ENCODE results near the gene CYBRD1. TPM values are rescaled to one million over a fixed set of nuclear protein-coding genes. Genes with fewer than 3 reads are reported as not detected.

The CYBRD1 gene
- total and polyA plus RNA-seq, 12 donors, result 17.6 to 346 (median 217) TPM

DNA sequence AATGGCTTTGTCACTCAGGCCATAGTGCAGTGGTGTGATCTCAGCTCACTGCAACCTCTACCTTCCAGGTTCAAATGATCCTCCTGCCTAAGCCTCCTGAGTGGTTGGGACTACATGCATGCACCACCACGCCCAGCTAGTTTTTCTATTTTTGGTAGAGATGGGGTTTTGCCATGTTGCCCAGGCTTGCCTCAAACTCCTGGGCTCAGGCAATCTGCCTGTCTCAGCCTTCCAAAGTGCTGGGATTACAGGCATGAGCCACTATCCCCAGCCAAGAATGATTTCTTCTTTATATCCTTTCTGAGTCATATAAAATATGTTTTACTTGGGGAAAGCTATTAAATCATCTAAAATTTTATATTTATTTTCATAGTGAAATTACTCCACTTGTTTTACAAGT is 61.3 kb downstream of the CYBRD1 start:
- Histone ChIP-seq H3K4me1 (replicated peaks in 1 of 2) (no peaks in the 10 kb centered on the region), H3K27me3 (no peaks in the 10 kb centered on the region), H3K9me3 (replicated peaks in 1 of 3) (no peaks in the 10 kb centered on the region), H3K36me3 (replicated peaks in 1 of 2) (no peaks in the 10 kb centered on the region), H3K27ac (no peak overlapping the region), H3K4me3 (no peak overlapping the region)
- no peak for DNase-seq
- 81 to 100% (median 83%) methylated on average over 1 of the region's 1 CpG for WGBS, 4 donors
- TF ChIP-seq, protein P1, sequence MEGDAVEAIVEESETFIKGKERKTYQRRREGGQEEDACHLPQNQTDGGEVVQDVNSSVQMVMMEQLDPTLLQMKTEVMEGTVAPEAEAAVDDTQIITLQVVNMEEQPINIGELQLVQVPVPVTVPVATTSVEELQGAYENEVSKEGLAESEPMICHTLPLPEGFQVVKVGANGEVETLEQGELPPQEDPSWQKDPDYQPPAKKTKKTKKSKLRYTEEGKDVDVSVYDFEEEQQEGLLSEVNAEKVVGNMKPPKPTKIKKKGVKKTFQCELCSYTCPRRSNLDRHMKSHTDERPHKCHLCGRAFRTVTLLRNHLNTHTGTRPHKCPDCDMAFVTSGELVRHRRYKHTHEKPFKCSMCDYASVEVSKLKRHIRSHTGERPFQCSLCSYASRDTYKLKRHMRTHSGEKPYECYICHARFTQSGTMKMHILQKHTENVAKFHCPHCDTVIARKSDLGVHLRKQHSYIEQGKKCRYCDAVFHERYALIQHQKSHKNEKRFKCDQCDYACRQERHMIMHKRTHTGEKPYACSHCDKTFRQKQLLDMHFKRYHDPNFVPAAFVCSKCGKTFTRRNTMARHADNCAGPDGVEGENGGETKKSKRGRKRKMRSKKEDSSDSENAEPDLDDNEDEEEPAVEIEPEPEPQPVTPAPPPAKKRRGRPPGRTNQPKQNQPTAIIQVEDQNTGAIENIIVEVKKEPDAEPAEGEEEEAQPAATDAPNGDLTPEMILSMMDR (IDR thresholded peaks at IDR 0.05), result no peak
- no peak for TF ChIP-seq POLR2A (IDR thresholded peaks at IDR 0.05)
- intact Hi-C loops (cut with DNase I), result no loop called here

DNA sequence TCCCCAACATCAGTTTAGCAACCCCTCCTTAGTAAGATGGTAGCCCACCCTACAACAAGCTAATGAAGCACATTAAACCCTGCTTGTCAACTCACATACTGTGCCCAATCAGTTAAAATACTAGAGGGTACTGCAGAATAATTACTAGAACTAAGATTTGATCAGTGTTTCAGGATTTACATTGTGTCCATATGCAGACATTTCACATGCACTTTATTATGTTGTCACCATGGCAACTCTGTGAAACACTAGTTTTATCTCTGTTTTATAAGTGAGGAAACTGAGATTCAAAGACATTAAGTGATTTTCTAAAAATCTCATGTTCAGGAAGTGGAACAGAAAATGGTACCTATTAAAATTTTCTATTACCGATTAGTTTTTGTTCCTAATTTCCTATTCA is 61.7 kb downstream of the CYBRD1 start:
- TF ChIP-seq, protein P1 (IDR thresholded peaks at IDR 0.05), result no peak
- TF ChIP-seq POLR2A (IDR thresholded peaks at IDR 0.05), result no peak
- H3K9me3 ChIP-seq (replicated peaks in 1 of 3), result no peaks in the 10 kb centered on the region
- no peak overlapping the region for H3K4me3 ChIP-seq
- H3K36me3 ChIP-seq (replicated peaks in 1 of 2), result no peaks in the 10 kb centered on the region
- H3K27ac ChIP-seq, result no peak overlapping the region
- no peaks in the 10 kb centered on the region for H3K27me3 ChIP-seq
- no peak for DNase-seq
- 79 to 89% (median 83%) methylated on average over 1 of the region's 1 CpG for WGBS, 4 donors
- H3K4me1 ChIP-seq (replicated peaks in 1 of 2), result no peaks in the 10 kb centered on the region
- intact Hi-C loops (cut with DNase I), result no loop called here

DNA sequence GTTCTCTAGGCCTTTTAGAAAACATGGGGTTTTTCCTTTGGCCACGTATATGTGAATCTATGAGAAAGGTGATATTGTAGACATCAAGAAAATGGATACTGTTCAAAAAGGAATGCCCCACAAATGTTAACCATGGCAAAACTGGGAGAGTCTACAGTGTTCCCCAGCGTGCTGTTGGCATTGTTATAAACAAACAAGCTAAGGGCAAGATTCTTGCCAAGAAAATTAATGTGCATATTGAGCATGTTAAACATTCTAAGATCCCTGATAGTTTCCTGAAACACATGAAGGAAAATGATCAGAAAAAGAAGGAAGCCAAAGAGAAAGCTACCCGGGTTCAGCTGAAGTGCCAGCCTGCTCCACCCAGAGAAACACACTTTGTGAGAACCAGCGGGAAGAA is 64.9 kb downstream of the CYBRD1 start:
- H3K4me3 ChIP-seq, result no peak overlapping the region
- no peaks in the 10 kb centered on the region for H3K9me3 ChIP-seq (replicated peaks in 1 of 3)
- H3K36me3 ChIP-seq (replicated peaks in 1 of 2), result no peaks in the 10 kb centered on the region
- 84 to 91% (median 88%) methylated on average over 4 of the region's 4 CpGs for WGBS, 4 donors
- no peaks in the 10 kb centered on the region for H3K27me3 ChIP-seq
- H3K4me1 ChIP-seq (replicated peaks in 1 of 2), result no peaks in the 10 kb centered on the region
- TF ChIP-seq, protein P1 (IDR thresholded peaks at IDR 0.05), result no peak
- TF ChIP-seq POLR2A (IDR thresholded peaks at IDR 0.05), result no peak
- intact Hi-C loops (cut with DNase I), result no loop called here
- DNase-seq, result no peak
- H3K27ac ChIP-seq, result no peak overlapping the region

DNA sequence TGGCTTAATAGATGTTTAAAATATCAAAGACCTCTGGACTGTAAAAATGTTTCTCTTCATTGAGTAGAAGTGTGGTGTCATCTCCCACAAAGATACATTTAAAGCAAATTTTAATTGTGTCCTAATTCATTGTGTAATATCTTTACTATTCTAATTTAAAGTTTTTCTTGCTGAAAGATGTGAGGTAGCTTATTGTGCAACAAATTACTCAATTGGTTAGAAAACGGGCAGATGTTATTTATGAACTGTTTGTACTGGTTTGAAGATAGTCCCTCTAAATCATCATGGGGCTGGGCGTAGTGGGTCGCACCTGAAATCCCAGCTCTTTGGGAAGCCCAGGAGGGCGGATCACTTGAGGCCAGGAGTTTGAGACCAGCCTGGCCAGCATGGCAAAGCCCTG is 65.3 kb downstream of the CYBRD1 start:
- H3K27ac ChIP-seq, result no peak overlapping the region
- intact Hi-C loops (cut with DNase I), result no loop called here
- TF ChIP-seq, protein P1 (IDR thresholded peaks at IDR 0.05), result no peak
- TF ChIP-seq POLR2A (IDR thresholded peaks at IDR 0.05), result no peak

More for the DNA sequence above, 65.3 kb downstream of the CYBRD1 start:
- 74 to 82% (median 78%) methylated on average over 4 of the region's 4 CpGs for WGBS, 4 donors
- Histone ChIP-seq H3K27me3 (no peaks in the 10 kb centered on the region), H3K9me3 (replicated peaks in 1 of 3) (no peaks in the 10 kb centered on the region), H3K4me1 (replicated peaks in 1 of 2) (no peaks in the 10 kb centered on the region), H3K36me3 (replicated peaks in 1 of 2) (no peaks in the 10 kb centered on the region), H3K4me3 (no peak overlapping the region)
- DNase-seq, result no peak
